GM19239 (cell line): ENCODE measurements around the gene PCDHB9.
"Not testable (repeated sequence)": the region's sequence is repeated elsewhere in the genome, so short reads cannot be mapped to it uniquely, and the experiment has no call there.

Experiments used
- DNase-seq: peaks from one replicate; pipeline ENCODE4 v3.0.0; 2011; ENCODE audit warnings: low spot score; ENCODE audit not compliant: insufficient read length
- FAIRE-seq: peaks from 2 replicates; lab custom pipeline; 2011; peaks lifted over from hg19 to GRCh38; lab: Jason Lieb, UNC

Gene PCDHB9

DNA sequence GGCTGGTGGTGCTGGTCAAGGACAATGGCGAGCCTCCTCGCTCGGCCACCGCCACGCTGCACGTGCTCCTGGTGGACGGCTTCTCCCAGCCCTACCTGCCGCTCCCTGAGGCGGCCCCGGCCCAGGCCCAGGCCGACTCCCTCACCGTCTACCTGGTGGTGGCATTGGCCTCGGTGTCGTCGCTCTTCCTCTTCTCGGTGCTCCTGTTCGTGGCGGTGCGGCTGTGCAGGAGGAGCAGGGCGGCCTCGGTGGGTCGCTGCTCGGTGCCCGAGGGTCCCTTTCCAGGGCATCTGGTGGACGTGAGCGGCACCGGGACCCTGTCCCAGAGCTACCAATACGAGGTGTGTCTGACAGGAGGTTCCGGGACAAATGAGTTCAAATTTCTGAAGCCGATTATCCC, 38.5 kb downstream of the PCDHB9 start:
- not testable (repeated sequence) for FAIRE-seq, DNase-seq

DNA sequence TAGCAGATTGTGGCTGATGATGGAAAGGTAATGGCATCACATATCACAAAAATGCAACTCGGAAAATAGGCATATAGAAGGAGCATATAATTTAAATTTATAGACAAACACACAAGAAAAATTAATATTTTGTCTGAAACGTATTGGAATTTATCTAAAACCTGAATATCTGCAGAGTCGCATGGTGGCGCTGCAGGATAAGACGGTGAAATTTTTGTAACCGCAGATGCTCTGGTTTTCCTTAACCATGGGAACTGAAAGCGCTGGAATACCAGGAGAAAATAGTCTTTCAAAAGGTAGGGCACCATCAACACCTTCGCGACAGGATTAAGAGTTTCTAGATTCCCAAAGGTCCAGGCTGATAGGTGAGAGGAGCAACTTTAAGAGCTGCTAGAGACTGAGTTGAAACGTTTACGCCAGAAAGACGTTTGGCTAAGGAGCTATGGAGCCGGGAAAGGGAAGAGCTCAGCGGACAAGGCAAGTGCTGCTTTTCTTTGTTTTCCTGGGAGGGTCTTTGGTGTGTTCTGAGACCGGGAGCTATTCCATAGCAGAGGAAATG, 47.2 kb downstream of the PCDHB9 start:
- FAIRE-seq (no peak), DNase-seq (no peak)

- not testable (repeated sequence) for DNase-seq, FAIRE-seq
Observed at GRCh38 chr5:141235922-141236321, 49.0 kb downstream of the PCDHB9 start.

GRCh38 chr5:141236516-141237313, 49.8 kb downstream of the PCDHB9 start:
- DNase-seq: no peak
- no peak for FAIRE-seq
